GM18858 (cell line): Measurements from ENCODE around the gene DDX25.
A peak's percentile ranks its signal among the peaks of the same experiment; 100 is the strongest.
"Not testable (repeated sequence)": the region's sequence is repeated elsewhere in the genome, so short reads cannot be mapped to it uniquely, and the experiment has no call there.

Source experiments
- ATAC-seq: cut with Tn5 transposase; IDR thresholded peaks from one replicate; pipeline ENCODE4 v1.9.1; 2021; ENCODE audit not compliant: unreplicated experiment

Gene DDX25

GRCh38 chr11:125903711-125904659 is at the start of gene DDX25:
DDX25 (plus strand) TSS chr11:125904508; CDS start chr11:125904518, 10 bp downstream.
- no peak for ATAC-seq

- ATAC-seq = not testable (repeated sequence)
Observed at GRCh38 chr11:125857670-125858069, 46.6 kb upstream of the DDX25 start.

- not testable (repeated sequence) for ATAC-seq
Observed at GRCh38 chr11:125862786-125863185, 41.5 kb upstream of the DDX25 start.

GRCh38 chr11:125865354-125865753 is 39.0 kb upstream of the DDX25 start:
- not testable (repeated sequence) for ATAC-seq

GRCh38 chr11:125869521-125869920 is 34.8 kb upstream of the DDX25 start:
- ATAC-seq = no peak

GRCh38 chr11:125871391-125872137 is 32.7 kb upstream of the DDX25 start:
- ATAC-seq = no peak

- ATAC-seq = no peak
Observed at GRCh38 chr11:125872138-125872491, 32.2 kb upstream of the DDX25 start.

DNA sequence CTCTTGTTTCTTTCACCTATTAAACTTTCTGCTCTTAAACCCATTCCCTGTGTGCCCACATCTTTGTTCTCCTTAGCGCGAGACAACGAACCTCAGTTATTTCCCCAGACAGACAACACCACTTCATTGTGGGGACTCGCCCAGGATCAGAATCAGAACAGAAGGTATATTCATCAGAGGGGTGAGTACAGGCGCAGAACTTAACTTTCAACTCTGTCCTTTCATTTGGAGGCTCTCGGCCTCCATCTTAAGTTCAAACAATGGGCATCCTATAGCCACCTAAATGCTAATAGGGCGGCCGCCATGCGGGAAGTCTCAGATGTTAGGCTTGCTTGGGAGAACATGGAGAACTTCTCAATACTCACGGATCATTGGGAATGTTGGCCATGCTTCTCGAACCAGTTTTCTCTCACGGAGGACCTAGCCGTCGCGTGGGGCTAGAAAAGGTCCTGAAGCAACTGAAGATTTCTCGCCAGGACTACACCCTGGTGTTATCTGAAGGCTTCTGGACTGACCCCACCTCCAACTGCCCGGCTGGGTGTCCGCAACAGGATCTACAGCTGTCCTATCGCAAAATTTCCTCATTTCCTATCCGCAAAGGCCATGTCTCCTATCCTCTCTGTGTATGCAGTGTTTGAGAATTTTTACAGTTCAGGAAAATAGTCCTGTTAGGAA is 30.3 kb upstream of the DDX25 start:
- no peak for ATAC-seq

DNA sequence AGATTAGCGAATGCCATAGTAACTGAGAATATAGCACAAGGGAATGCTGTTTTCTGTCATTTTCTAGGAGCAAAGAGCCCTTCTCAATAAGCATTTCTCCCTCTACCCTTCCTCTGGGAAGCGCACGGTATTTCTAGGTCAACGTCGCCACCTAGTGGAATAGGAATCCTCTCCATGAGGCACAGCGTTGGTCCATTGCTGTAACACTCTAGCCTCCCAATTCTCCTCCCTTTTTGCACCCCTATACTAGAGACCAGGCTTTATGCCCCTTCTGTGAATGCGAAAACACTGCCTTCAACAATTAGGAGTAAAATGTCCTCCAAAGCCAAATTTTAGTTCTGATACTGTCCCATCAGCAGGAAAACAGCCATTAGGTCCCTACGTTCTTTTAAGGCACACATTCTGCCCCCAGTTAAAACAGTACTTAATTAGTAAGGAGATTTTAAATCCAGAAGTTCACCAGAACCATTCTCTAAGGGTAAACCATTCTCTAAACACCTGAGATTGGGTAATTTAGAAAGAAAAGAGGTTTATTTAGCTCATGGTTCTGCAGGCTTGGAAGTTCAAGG is 29.7 kb upstream of the DDX25 start:
- peak; percentile 44 for ATAC-seq

DNA sequence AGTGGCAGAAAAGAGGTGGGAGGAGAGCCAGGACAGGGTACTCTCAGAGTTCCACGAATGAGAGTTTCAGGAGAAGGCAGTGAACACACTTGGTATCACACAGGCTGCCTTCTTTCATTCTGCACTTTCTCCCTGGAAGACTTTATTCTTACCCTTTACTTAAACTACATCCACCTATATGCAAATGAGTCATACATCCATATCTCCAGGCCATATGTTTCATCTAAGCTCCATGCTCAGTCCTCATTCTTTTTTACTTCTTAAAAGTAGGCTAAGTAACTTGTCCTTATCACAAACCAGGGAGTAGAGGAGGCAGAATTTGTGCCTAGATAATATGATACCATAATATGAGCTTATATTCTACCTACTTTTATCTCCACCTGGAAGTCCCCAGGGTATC is 23.0 kb upstream of the DDX25 start:
- ATAC-seq = no peak

GRCh38 chr11:125883375-125883774 is 20.9 kb upstream of the DDX25 start:
- ATAC-seq = no peak

GRCh38 chr11:125886997-125887372 is 17.3 kb upstream of the DDX25 start:
- no peak for ATAC-seq

GRCh38 chr11:125887373-125888324 is 16.7 kb upstream of the DDX25 start, which contains the start of gene HYLS1:
HYLS1 (plus strand) TSS chr11:125887668; CDS start chr11:125899369, 11,701 bp downstream.
- ATAC-seq = peak; percentile 73

GRCh38 chr11:125890447-125891100 is 13.7 kb upstream of the DDX25 start:
- ATAC-seq = no peak

DNA sequence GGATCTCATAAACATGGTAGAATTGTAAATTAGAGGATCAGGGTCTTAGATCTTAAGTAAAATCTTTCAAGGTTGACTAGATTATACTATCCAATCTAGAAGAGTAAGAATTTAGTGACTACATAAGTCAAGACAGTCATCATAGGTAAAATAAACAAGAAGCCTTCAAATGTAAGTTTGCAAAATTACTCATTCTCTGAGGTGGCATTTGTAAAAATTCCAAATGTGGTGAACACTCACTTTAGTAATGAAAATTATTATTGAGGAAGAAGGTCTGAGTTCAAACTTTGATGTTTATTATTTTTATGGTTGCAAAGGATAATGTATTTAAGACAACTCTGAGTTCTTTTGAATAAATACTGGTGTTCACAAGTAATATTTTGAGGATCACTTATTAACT is 12.2 kb upstream of the DDX25 start:
- no peak for ATAC-seq

DNA sequence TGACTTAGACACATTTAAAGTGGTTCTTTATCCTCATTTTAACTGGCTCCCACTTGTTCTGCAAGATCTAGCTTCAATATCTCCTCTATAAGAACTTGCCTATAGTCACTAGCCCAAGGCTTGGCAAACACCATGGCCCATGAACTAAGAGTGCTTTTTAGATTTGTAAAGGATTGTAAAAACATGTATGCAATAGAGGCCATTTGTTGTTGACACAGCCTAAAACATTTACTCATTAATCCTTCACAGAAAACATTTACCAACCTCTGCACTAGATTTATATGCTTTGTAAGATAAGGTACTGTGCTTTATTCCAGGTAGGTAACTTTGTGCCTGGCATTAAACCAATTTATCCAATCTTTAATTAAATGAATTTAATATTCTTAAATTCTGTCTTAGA is 11.3 kb upstream of the DDX25 start:
- no peak for ATAC-seq

DNA sequence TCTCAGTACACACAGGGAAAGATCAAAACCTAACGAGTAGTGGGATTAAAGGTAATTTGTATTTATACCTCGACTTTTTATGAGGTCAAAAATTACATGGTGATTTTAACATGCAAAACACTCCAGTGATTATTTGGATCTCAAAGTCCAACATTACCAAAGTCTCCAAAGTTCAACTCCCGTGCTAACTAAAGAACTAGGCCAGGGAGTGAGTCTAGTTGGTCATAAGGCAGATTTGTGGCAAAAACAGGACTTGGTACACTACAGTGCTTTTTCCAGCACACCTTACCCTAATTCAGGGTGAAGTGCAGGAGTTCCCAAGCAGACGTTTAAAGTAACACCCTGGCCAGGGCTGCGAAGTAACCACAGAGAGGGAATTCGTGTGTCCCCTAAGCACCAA is 2.4 kb upstream of the DDX25 start:
- no peak for ATAC-seq

DNA sequence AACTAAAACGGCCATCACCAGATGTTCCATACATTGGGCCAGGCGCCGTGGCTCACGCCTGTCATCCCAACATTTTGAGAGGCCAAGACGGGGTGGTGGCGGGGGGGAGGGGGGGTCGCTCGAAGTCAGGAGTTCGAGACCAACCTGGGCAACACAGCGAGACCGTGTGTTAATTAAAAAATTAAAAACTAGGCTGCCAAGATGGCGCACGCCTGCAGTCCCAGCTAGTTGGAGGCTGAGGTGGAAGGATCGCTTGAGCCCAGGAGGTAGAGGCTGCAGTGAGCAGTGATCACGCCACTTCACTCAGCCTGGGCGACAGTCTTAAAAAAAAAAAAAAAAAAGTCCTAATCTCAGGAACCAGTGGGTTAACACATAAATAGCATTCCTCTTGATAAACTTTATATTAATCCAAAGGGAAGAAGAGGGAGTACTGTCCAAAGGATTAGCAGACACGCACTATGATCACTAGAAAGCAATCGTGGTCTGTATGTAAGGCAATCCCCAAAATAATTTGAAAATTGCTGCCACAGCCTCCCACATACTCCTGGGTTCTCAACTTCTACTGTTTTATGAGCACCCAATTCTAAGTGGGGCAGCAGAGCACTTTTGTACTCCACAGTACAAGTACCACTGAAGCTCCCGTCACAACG is 1.9 kb upstream of the DDX25 start:
- no peak for ATAC-seq
